Neural cell (in vitro differentiated cells): ENCODE results near the gene CTXN1. TPM values are rescaled to one million over a fixed set of nuclear protein-coding genes. Genes with fewer than 3 reads are reported as not detected.

Experiments
- H2AFZ ChIP-seq: fragments of 200-600, 300-800 bp; sonication (generic), shearing (Covaris generic); 2 replicates; pipeline ENCODE4 v1.6.0; 2014; ENCODE audit warnings: low read depth, mild to moderate bottlenecking, antibody characterized with exemption, low read length, moderate library complexity
- H3F3A ChIP-seq: fragments of 200-600 bp; shearing (Covaris generic); 2 replicates; pipeline ENCODE4 v1.6.1; 2016; ENCODE audit warnings: mild to moderate bottlenecking, moderate library complexity, mixed read lengths, antibody characterized with exemption, low read length; ENCODE audit not compliant: insufficient read depth, poor library complexity, severe bottlenecking
- H3K27ac ChIP-seq: fragments of 200-600, 300-800 bp; sonication (generic), shearing (Covaris generic); 2 replicates; pipeline ENCODE4 v1.5.1; 2014; ENCODE audit warnings: mild to moderate bottlenecking, low read length, moderate library complexity
- H3K27me3 ChIP-seq: fragments of 300-800, 200-600 bp; sonication (generic), shearing (Covaris generic); 2 replicates; pipeline ENCODE4 v1.6.0; 2014; ENCODE audit warnings: mild to moderate bottlenecking, low read depth, low read length, moderate library complexity; ENCODE audit not compliant: insufficient read depth
- H3K36me3 ChIP-seq: fragments of 300-800, 200-600 bp; sonication (generic), shearing (Covaris generic); 2 replicates; pipeline ENCODE4 v1.5.1; 2014; ENCODE audit warnings: mild to moderate bottlenecking, antibody characterized with exemption, low read length, moderate library complexity; ENCODE audit not compliant: insufficient read depth
- H3K4me2 ChIP-seq: fragments of 300-800, 200-600 bp; sonication (generic), shearing (Covaris generic); 2 replicates; pipeline ENCODE4 v1.6.0; 2014; ENCODE audit warnings: mild to moderate bottlenecking, low read length
- H3K4me3 ChIP-seq: fragments of 300-800, 200-600 bp; sonication (generic), shearing (Covaris generic); 2 replicates; pipeline ENCODE4 v1.5.1; 2014; ENCODE audit warnings: mild to moderate bottlenecking, low read length, moderate library complexity
- H3K79me2 ChIP-seq: fragments of 200-600 bp; shearing (Covaris generic); replicated peaks from 2 replicates; pipeline ENCODE4 v1.6.0; 2014; ENCODE audit warnings: mild to moderate bottlenecking, low read length, moderate library complexity; ENCODE audit not compliant: insufficient read depth
- H3K9ac ChIP-seq: fragments of 300-800, 200-600 bp; sonication (generic), shearing (Covaris generic); 2 replicates; pipeline ENCODE4 v1.6.1; 2016; ENCODE audit warnings: mild to moderate bottlenecking, low read length, mixed read lengths
- H3K9me2 ChIP-seq: fragments of 200-600 bp; shearing (Covaris generic); 2 replicates; pipeline ENCODE4 v1.6.1; 2016; ENCODE audit warnings: mild to moderate bottlenecking, low read length, mixed read lengths; ENCODE audit not compliant: insufficient read depth
- H3K9me3 ChIP-seq: fragments of 200-600, 300-800 bp; sonication (generic), shearing (Covaris generic); 2 replicates; pipeline ENCODE4 v1.6.1; 2016; ENCODE audit warnings: mild to moderate bottlenecking, mixed run types, low read length, moderate library complexity, mixed read lengths
- H4K20me1 ChIP-seq: fragments of 200-600 bp; shearing (Covaris generic); 2 replicates; pipeline ENCODE4 v1.6.1; 2016; ENCODE audit warnings: mild to moderate bottlenecking, mixed run types; ENCODE audit not compliant: insufficient read depth
- EP300 ChIP-seq: fragments of 450-650 bp; conservative IDR thresholded peaks from 2 replicates; pipeline ENCODE4 v1.6.1; 2014; ENCODE audit warnings: antibody characterized with exemption, mild to moderate bottlenecking, moderate library complexity; ENCODE audit not compliant: poor library complexity, severe bottlenecking
- EZH2 ChIP-seq: fragments of 200-600, 300-800 bp; shearing (Covaris generic), sonication (generic); IDR thresholded peaks from 2 replicates; pipeline ENCODE4 v1.6.1; 2014; ENCODE audit warnings: antibody characterized with exemption, low read length, borderline replicate concordance, mild to moderate bottlenecking; ENCODE audit not compliant: insufficient read depth, poor library complexity, severe bottlenecking
- MXI1 ChIP-seq: fragments of 450-650 bp; conservative IDR thresholded peaks from 2 replicates; pipeline ENCODE4 v1.6.1; 2014; ENCODE audit warnings: antibody characterized with exemption, mild to moderate bottlenecking; ENCODE audit not compliant: poor library complexity, severe bottlenecking
- POLR2AphosphoS5 ChIP-seq: IDR thresholded peaks from 2 replicates; pipeline ENCODE4 v1.6.1; 2012
- RAD21 ChIP-seq: fragments of 450-650 bp; conservative IDR thresholded peaks from 2 replicates; pipeline ENCODE4 v1.6.1; 2014; ENCODE audit warnings: antibody characterized with exemption, mild to moderate bottlenecking, moderate library complexity
- REST ChIP-seq: IDR thresholded peaks from 2 replicates; pipeline ENCODE4 v1.6.1; 2012; ENCODE audit warnings: borderline replicate concordance
- SMC3 ChIP-seq: fragments of 450-650 bp; conservative IDR thresholded peaks from 2 replicates; pipeline ENCODE4 v1.6.1; 2014; ENCODE audit warnings: antibody characterized with exemption, mild to moderate bottlenecking, moderate library complexity; ENCODE audit not compliant: poor library complexity
- TAF1 ChIP-seq: IDR thresholded peaks from 2 replicates; pipeline ENCODE4 v1.6.1; 2012; ENCODE audit warnings: low read depth
- polyA plus RNA-seq: library from polyadenylated mRNA; depleted of rRNA; stranded (reverse); fragments of >200 nt; gene quantifications from 2 replicates; pipeline ENCODE4 v1.2.3, GENCODE V29; 2014
- TF ChIP-seq, protein P1 (sequence below): fragments of 450-650 bp; IDR thresholded peaks from 2 replicates; pipeline ENCODE4 v1.5.1; 2014; ENCODE audit warnings: antibody characterized with exemption, mild to moderate bottlenecking, moderate library complexity; ENCODE audit not compliant: poor library complexity, severe bottlenecking

The CTXN1 gene
- polyA plus RNA-seq, 1 donor from 2014 or later: 24.7 TPM

GRCh38 chr19:7914099-7914498 lies 11.8 kb downstream of the CTXN1 start:
- Histone ChIP-seq H4K20me1 (no peaks in the 10 kb centered on the region), H3K4me2 (no peak overlapping the region), H3K9ac (no peak overlapping the region), H3K9me2 (no peaks in the 10 kb centered on the region), H3K4me3 (no peak overlapping the region), H3K79me2 (no peaks in the 10 kb centered on the region), H3K9me3 (no peaks in the 10 kb centered on the region), H3K36me3 (no peaks in the 10 kb centered on the region), H3F3A (no peaks in the 10 kb centered on the region), H2AFZ (no peak overlapping the region), H3K27me3 (peaks cover 49% of the 10 kb centered on the region), H3K27ac (no peak overlapping the region)
- TF ChIP-seq EP300 (no peak), TAF1 (no peak)

DNA sequence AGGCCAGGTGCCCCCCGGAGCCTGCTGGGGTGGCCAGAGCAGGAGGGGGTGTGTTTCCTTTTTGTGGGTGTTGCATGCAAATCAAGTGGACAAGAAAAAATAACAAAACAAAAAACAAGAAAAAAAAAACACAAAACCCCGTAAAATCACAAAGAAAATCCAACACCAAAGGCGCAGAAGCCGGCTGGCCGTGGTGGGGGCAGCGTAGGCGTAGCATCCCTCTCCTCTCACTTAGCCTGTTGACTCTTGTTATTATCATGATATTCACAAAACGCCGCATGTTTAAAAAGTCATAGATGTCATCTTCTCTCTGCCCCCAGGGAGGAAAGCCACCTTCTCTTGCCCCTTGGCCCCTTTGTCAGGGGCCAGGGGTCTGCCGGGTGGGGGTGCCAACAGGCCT lies 12.3 kb downstream of the CTXN1 start:
- Histone ChIP-seq H4K20me1 (no peaks in the 10 kb centered on the region), H3K9ac (no peak overlapping the region), H3K36me3 (no peaks in the 10 kb centered on the region), H3K9me2 (no peaks in the 10 kb centered on the region), H3F3A (no peaks in the 10 kb centered on the region), H3K4me3 (no peak overlapping the region), H3K27ac (no peak overlapping the region), H3K79me2 (no peaks in the 10 kb centered on the region), H3K27me3 (peaks cover 46% of the 10 kb centered on the region), H3K9me3 (no peaks in the 10 kb centered on the region), H3K4me2 (no peak overlapping the region), H2AFZ (no peak overlapping the region)
- TF ChIP-seq RAD21 (no peak), MXI1 (no peak), POLR2AphosphoS5 (no peak), SMC3 (no peak), EP300 (no peak), EZH2 (no peak), REST (no peak)
- TF ChIP-seq, protein P1, sequence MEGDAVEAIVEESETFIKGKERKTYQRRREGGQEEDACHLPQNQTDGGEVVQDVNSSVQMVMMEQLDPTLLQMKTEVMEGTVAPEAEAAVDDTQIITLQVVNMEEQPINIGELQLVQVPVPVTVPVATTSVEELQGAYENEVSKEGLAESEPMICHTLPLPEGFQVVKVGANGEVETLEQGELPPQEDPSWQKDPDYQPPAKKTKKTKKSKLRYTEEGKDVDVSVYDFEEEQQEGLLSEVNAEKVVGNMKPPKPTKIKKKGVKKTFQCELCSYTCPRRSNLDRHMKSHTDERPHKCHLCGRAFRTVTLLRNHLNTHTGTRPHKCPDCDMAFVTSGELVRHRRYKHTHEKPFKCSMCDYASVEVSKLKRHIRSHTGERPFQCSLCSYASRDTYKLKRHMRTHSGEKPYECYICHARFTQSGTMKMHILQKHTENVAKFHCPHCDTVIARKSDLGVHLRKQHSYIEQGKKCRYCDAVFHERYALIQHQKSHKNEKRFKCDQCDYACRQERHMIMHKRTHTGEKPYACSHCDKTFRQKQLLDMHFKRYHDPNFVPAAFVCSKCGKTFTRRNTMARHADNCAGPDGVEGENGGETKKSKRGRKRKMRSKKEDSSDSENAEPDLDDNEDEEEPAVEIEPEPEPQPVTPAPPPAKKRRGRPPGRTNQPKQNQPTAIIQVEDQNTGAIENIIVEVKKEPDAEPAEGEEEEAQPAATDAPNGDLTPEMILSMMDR: no peak
